GM18861 (cell line): ENCODE data around the gene SORL1.

Source experiments
- ATAC-seq: cut with Tn5 transposase; IDR thresholded peaks from one replicate; pipeline ENCODE4 v1.9.1; 2021; ENCODE audit not compliant: unreplicated experiment

SORL1 gene

GRCh38 chr11:121654259-121654842 is 202.2 kb downstream of the SORL1 start:
- no peak for ATAC-seq

- ATAC-seq: no peak
Measured at GRCh38 chr11:121654843-121655536, 202.9 kb downstream of the SORL1 start.

GRCh38 chr11:121655537-121656327 is 203.6 kb downstream of the SORL1 start:
- ATAC-seq: peak; percentile 77

GRCh38 chr11:121656328-121657090 is 204.4 kb downstream of the SORL1 start:
- ATAC-seq: no peak

- ATAC-seq: no peak
Measured at GRCh38 chr11:121657146-121657545, 205.0 kb downstream of the SORL1 start.

- no peak for ATAC-seq
Measured at GRCh38 chr11:121659811-121660210, 207.7 kb downstream of the SORL1 start.

GRCh38 chr11:121661880-121662486 is 209.9 kb downstream of the SORL1 start:
- ATAC-seq: no peak

GRCh38 chr11:121664144-121664543 is 212.0 kb downstream of the SORL1 start:
- ATAC-seq: no peak

- ATAC-seq: no peak
Measured at GRCh38 chr11:121665206-121665838, 213.2 kb downstream of the SORL1 start.

GRCh38 chr11:121667836-121668235 is 215.7 kb downstream of the SORL1 start:
- ATAC-seq: no peak

GRCh38 chr11:121669422-121669821 is 217.3 kb downstream of the SORL1 start:
- no peak for ATAC-seq

GRCh38 chr11:121670266-121670665 is 218.2 kb downstream of the SORL1 start:
- no peak for ATAC-seq

GRCh38 chr11:121670805-121671282 is 218.7 kb downstream of the SORL1 start:
- no peak for ATAC-seq

GRCh38 chr11:121671283-121672168 is 219.4 kb downstream of the SORL1 start:
- ATAC-seq: no peak

- ATAC-seq: no peak
Measured at GRCh38 chr11:121672630-121673487, 220.7 kb downstream of the SORL1 start.

- ATAC-seq: no peak
Measured at GRCh38 chr11:121681550-121682268, 229.6 kb downstream of the SORL1 start.
